Measurements from ENCODE around the gene PTPRD. TPM values are rescaled to one million over a fixed set of nuclear protein-coding genes. Genes with fewer than 3 reads are reported as not detected.

PTPRD gene
- total RNA-seq, 1 experiment from 2014 or later = not detected

- TF ChIP-seq SIN3A (IDR thresholded peaks at IDR 0.05; ENCODE audit: borderline replicate concordance, insufficient read depth, low read depth, low read length) = no peak
- no peak for TF ChIP-seq CTCF (IDR thresholded peaks at IDR 0.05)
- no peak for TF ChIP-seq POLR2AphosphoS5 (IDR thresholded peaks at IDR 0.05; ENCODE audit: low read depth, low read length)
- no peak for TF ChIP-seq REST (IDR thresholded peaks at IDR 0.05; ENCODE audit: insufficient read depth in 1 of 2, low read depth in 2 of 2, low read length in 1 of 2)
- TF ChIP-seq TCF7L2 (IDR thresholded peaks at IDR 0.05; ENCODE audit: low read depth, low read length) = no peak
- intact Hi-C loops (cut with micrococcal nuclease; ENCODE audit: unreplicated experiment) (no loop called here), in situ Hi-C loops (cut with HindIII; ENCODE audit: low pct_unique_long_range_greater_than_20kb, low sequenced_read_pairs) (no loop called here)
- CTCF ChIA-PET = no interaction called here
- Histone ChIP-seq H3K27me3 (ENCODE audit: control insufficient read depth, insufficient read depth, low read length) (no peaks in the 10 kb centered on the region), H3K27ac (ENCODE audit: low read length) (no peak overlapping the region), H3K36me3 (ENCODE audit: control insufficient read depth, insufficient read depth, low read length) (no peaks in the 10 kb centered on the region), H3K9me3 (ENCODE audit: control insufficient read depth, insufficient read depth, low read depth, low read length) (no peaks in the 10 kb centered on the region), H3K4me3 (ENCODE audit: low read depth in 2 of 2, low read length in 2 of 2) (no peak overlapping the region), H3K4me1 (ENCODE audit: control insufficient read depth, insufficient read depth, low read length) (no peaks in the 10 kb centered on the region)
- ATAC-seq (no peak), DNase-seq (ENCODE audit: low read depth, low spot score) (no peak)
- no TSS peak for BruUV-seq (replicated peaks)
- POLR2A ChIA-PET = no interaction called here
Observed at GRCh38 chr9:8781458-8781857, 1831.3 kb downstream of the PTPRD start.

GRCh38 chr9:8780386-8780785, 1832.4 kb downstream of the PTPRD start:
- no peaks in the 10 kb centered on the region for H3K36me3 ChIP-seq (ENCODE audit: control insufficient read depth, insufficient read depth, low read length)
- TF ChIP-seq CTCF (IDR thresholded peaks at IDR 0.05) (no peak), SIN3A (IDR thresholded peaks at IDR 0.05; ENCODE audit: borderline replicate concordance, insufficient read depth, low read depth, low read length) (no peak), TCF7L2 (IDR thresholded peaks at IDR 0.05; ENCODE audit: low read depth, low read length) (no peak), REST (IDR thresholded peaks at IDR 0.05; ENCODE audit: insufficient read depth in 1 of 2, low read depth in 2 of 2, low read length in 1 of 2) (no peak), POLR2AphosphoS5 (IDR thresholded peaks at IDR 0.05; ENCODE audit: low read depth, low read length) (no peak)
- H3K27ac ChIP-seq (ENCODE audit: low read length) = no peak overlapping the region
- H3K4me1 ChIP-seq (ENCODE audit: control insufficient read depth, insufficient read depth, low read length) = no peaks in the 10 kb centered on the region
- H3K4me3 ChIP-seq (ENCODE audit: low read depth in 2 of 2, low read length in 2 of 2) = no peak overlapping the region
- CTCF ChIA-PET = no interaction called here
- no peaks in the 10 kb centered on the region for H3K27me3 ChIP-seq (ENCODE audit: control insufficient read depth, insufficient read depth, low read length)
- BruUV-seq (replicated peaks) = no TSS peak
- H3K9me3 ChIP-seq (ENCODE audit: control insufficient read depth, insufficient read depth, low read depth, low read length) = no peaks in the 10 kb centered on the region
- DNase-seq (ENCODE audit: low read depth, low spot score) = no peak
- intact Hi-C loops (cut with micrococcal nuclease; ENCODE audit: unreplicated experiment) = no loop called here
- in situ Hi-C loops (cut with HindIII; ENCODE audit: low pct_unique_long_range_greater_than_20kb, low sequenced_read_pairs) = no loop called here
- POLR2A ChIA-PET = no interaction called here
- ATAC-seq = no peak
